PC-3 (cell line): Measurements from ENCODE around the gene SP1. TPM values are rescaled to one million over a fixed set of nuclear protein-coding genes. Genes with fewer than 3 reads are reported as not detected.
"Not testable (repeated sequence)": the region's sequence is repeated elsewhere in the genome, so short reads cannot be mapped to it uniquely, and the experiment has no call there.

Experiments used
- ATAC-seq: fragments of 200-7000 bp; cut with Tn5 transposase; 2 replicates; pipeline ENCODE4 v1.9.1; 2020; ENCODE audit warnings: mild to moderate bottlenecking, moderate library complexity
- BruUV-seq: library from RNA; stranded (reverse); fragments of 400-500 nt; replicated peaks from 2 replicates; lab custom pipeline; 2021; lab: Mats Ljungman, UMichigan
- CTCF ChIA-PET: fragments of 300-600 bp; sonication (Branson Sonifier 250); formaldehyde crosslinking; loops from one replicate; lab custom pipeline; 2022; ENCODE audit warnings: antibody characterized with exemption; lab: Charles Lee
- POLR2A ChIA-PET: fragments of 300-600 bp; sonication (Branson Sonifier 250); formaldehyde crosslinking; loops from one replicate; lab custom pipeline; 2022; ENCODE audit warnings: antibody characterized with exemption; ENCODE audit not compliant: unreplicated experiment; lab: Charles Lee
- DNase-seq: peaks from one replicate; pipeline ENCODE4 v3.0.0-alpha.2; 2015
- H2AFZ ChIP-seq: fragments of 300-600 bp; sonication (generic); 2 replicates; pipeline ENCODE4 v1.6.0; 2016; ENCODE audit warnings: antibody characterized with exemption, low read length
- H3F3A ChIP-seq: fragments of 300-600 bp; sonication (generic); one replicate; pipeline ENCODE4 v1.6.0; 2017; ENCODE audit warnings: antibody characterized with exemption, low read length, control low read depth, mild to moderate bottlenecking; ENCODE audit not compliant: unreplicated experiment
- H3K27ac ChIP-seq: fragments of 300-600 bp; sonication (generic); 2 replicates; pipeline ENCODE4 v1.5.1; 2016; ENCODE audit warnings: mild to moderate bottlenecking, low read length
- H3K27me3 ChIP-seq: fragments of 300-600 bp; sonication (generic); 2 replicates; pipeline ENCODE4 v1.6.1; 2016; ENCODE audit warnings: low read length, mixed read lengths
- H3K36me3 ChIP-seq: fragments of 300-600 bp; sonication (generic); 2 replicates; pipeline ENCODE4 v1.6.1; 2016; ENCODE audit warnings: low read depth, mixed run types, low read length, mixed read lengths
- H3K4me1 ChIP-seq: fragments of 300-600 bp; sonication (generic); 2 replicates; pipeline ENCODE4 v1.5.1; 2016; ENCODE audit warnings: low read length; ENCODE audit not compliant: insufficient read depth
- H3K4me2 ChIP-seq: fragments of 300-600 bp; sonication (generic); 2 replicates; pipeline ENCODE4 v1.6.0; 2016; ENCODE audit warnings: low read length
- H3K4me3 ChIP-seq: fragments of 300-600 bp; sonication (generic); 2 replicates; pipeline ENCODE4 v1.5.1; 2016; ENCODE audit warnings: mild to moderate bottlenecking, low read length, mixed read lengths
- H3K79me2 ChIP-seq: fragments of 300-600 bp; sonication (generic); 2 replicates; pipeline ENCODE4 v1.6.1; 2017; ENCODE audit warnings: low read length, mixed read lengths
- H3K9ac ChIP-seq: fragments of 300-600 bp; sonication (generic); 2 replicates; pipeline ENCODE4 v1.6.0; 2016; ENCODE audit warnings: mild to moderate bottlenecking, low read length
- H3K9me2 ChIP-seq: fragments of 300-600 bp; sonication (generic); replicated peaks from 2 replicates; pipeline ENCODE4 v1.6.1; 2016; ENCODE audit warnings: mixed run types, low read length, mixed read lengths
- H3K9me3 ChIP-seq: fragments of 300-600 bp; sonication (generic); 2 replicates; pipeline ENCODE4 v1.6.1; 2016; ENCODE audit warnings: low read length, mixed read lengths
- H4K20me1 ChIP-seq: fragments of 300-600 bp; sonication (generic); 2 replicates; pipeline ENCODE4 v1.6.1; 2016; ENCODE audit warnings: low read length, mixed read lengths
- CTCF ChIP-seq: fragments of 300-600 bp; sonication (generic); conservative IDR thresholded peaks from 2 replicates; pipeline ENCODE4 v1.5.1; 2017; ENCODE audit warnings: antibody characterized with exemption, low read depth, mild to moderate bottlenecking, low read length
- EZH2 ChIP-seq: fragments of 300-600 bp; sonication (generic); IDR thresholded peaks from one replicate; pipeline ENCODE4 v1.6.1; 2017; ENCODE audit warnings: antibody characterized with exemption, mild to moderate bottlenecking, low read length; ENCODE audit not compliant: unreplicated experiment
- EZH2phosphoT487 ChIP-seq: fragments of 300-600 bp; sonication (generic); IDR thresholded peaks from 2 replicates; pipeline ENCODE4 v1.6.1; 2018; ENCODE audit warnings: mild to moderate bottlenecking, antibody characterized with exemption, low read length, borderline replicate concordance
- intact Hi-C: fragments of 100-400 bp; cut with micrococcal nuclease; formaldehyde crosslinking; loops from 2 replicates; pipeline ENCODE4 v1.9.0; 2023
- total RNA-seq: library from RNA; depleted of rRNA; stranded (reverse); fragments of >200 nt; gene quantifications from 2 replicates; pipeline ENCODE4 v1.2.3, GENCODE V29; 2014

Gene SP1
- total RNA-seq, 1 experiment from 2014 or later: 49.7 TPM

GRCh38 chr12:53365245-53365904, 14.6 kb upstream of the SP1 start:
- POLR2A ChIA-PET: no interaction called here
- TF ChIP-seq CTCF: no peak
- no peak for TF ChIP-seq EZH2
- TF ChIP-seq EZH2phosphoT487: no peak
- H3K9me2 ChIP-seq: no peaks in the 10 kb centered on the region
- CTCF ChIA-PET: no interaction called here
- H3K79me2 ChIP-seq: no peaks in the 10 kb centered on the region
- no peaks in the 10 kb centered on the region for H3K9me3 ChIP-seq
- H3K4me3 ChIP-seq: no peak overlapping the region
- peaks cover 16% of the 10 kb centered on the region for H3K4me1 ChIP-seq
- H3K36me3 ChIP-seq: no peaks in the 10 kb centered on the region
- ATAC-seq (0 out of 2 replicates have a peak, but pooled peaks have one; percentile 33), DNase-seq (peak; percentile 22)
- H3K27ac ChIP-seq: peak overlapping the region; percentile 15; the same call in 1 of the 2 replicates
- no peaks in the 10 kb centered on the region for H4K20me1 ChIP-seq
- H3K27me3 ChIP-seq: no peaks in the 10 kb centered on the region
- intact Hi-C loops: no loop called here
- no peak overlapping the region for H2AFZ ChIP-seq
- BruUV-seq: no TSS peak
- no peak overlapping the region for H3K4me2 ChIP-seq
- no peaks in the 10 kb centered on the region for H3F3A ChIP-seq
- H3K9ac ChIP-seq: no peak overlapping the region

GRCh38 chr12:53373554-53374133, 6.3 kb upstream of the SP1 start:
- H3K4me2 ChIP-seq, ATAC-seq, POLR2A ChIA-PET: not testable (repeated sequence)

GRCh38 chr12:53374277-53374676, 5.7 kb upstream of the SP1 start:
- H3K27me3 ChIP-seq, H4K20me1 ChIP-seq, H3K79me2 ChIP-seq, intact Hi-C loops, BruUV-seq, ATAC-seq, H3K4me3 ChIP-seq, H3K9ac ChIP-seq, H3K27ac ChIP-seq, H3K9me2 ChIP-seq, H3K4me2 ChIP-seq, H2AFZ ChIP-seq, POLR2A ChIA-PET, H3K9me3 ChIP-seq, CTCF ChIA-PET, H3F3A ChIP-seq, DNase-seq, H3K36me3 ChIP-seq: not testable (repeated sequence)
- peaks cover 36% of the 10 kb centered on the region for H3K4me1 ChIP-seq

More at GRCh38 chr12:53373554-53374133, 6.3 kb upstream of the SP1 start:
- H3K27ac ChIP-seq, CTCF ChIA-PET, H4K20me1 ChIP-seq, H3K4me3 ChIP-seq, H3K9me3 ChIP-seq, DNase-seq, H3F3A ChIP-seq, H2AFZ ChIP-seq, intact Hi-C loops, BruUV-seq, H3K27me3 ChIP-seq, H3K9me2 ChIP-seq, H3K36me3 ChIP-seq, H3K79me2 ChIP-seq, H3K9ac ChIP-seq: not testable (repeated sequence)
- H3K4me1 ChIP-seq: peaks cover 31% of the 10 kb centered on the region
